ENCODE measurements around the gene ICE1.
"Not testable (repeated sequence)": the region's sequence is repeated elsewhere in the genome, so short reads cannot be mapped to it uniquely, and the experiment has no call there.

ICE1 gene

GRCh38 chr5:5421961-5422818 is at the start of gene ICE1:
TSS of gene ICE1 (plus strand) at chr5:5422677. CDS start at chr5:5422916, 239 bp downstream.
- peak; percentile 97 to 100 (median 98) for DNase-seq

GRCh38 chr5:5372930-5373329 is 49.5 kb upstream of the ICE1 start:
- DNase-seq, result no peak

GRCh38 chr5:5373351-5373989 is 49.0 kb upstream of the ICE1 start:
- DNase-seq, result no peak

- DNase-seq, result no peak
These were observed 48.3 kb upstream of the ICE1 start for GRCh38 chr5:5374009-5374715.

- no peak for DNase-seq
These were observed 44.7 kb upstream of the ICE1 start for GRCh38 chr5:5377780-5378179.

- DNase-seq, result no peak
These were observed 43.9 kb upstream of the ICE1 start for GRCh38 chr5:5378531-5378930.

GRCh38 chr5:5380298-5380697 is 42.2 kb upstream of the ICE1 start:
- DNase-seq, result no peak

GRCh38 chr5:5381310-5381913 is 41.1 kb upstream of the ICE1 start:
- no peak for DNase-seq

- no peak for DNase-seq
These were observed 39.0 kb upstream of the ICE1 start for GRCh38 chr5:5383461-5383860.

GRCh38 chr5:5384660-5385330 is 37.7 kb upstream of the ICE1 start:
- DNase-seq, result no peak

GRCh38 chr5:5385331-5385662 is 37.2 kb upstream of the ICE1 start:
- DNase-seq, result no peak

GRCh38 chr5:5386329-5386728 is 36.1 kb upstream of the ICE1 start:
- DNase-seq, result no peak

- no peak for DNase-seq
These were observed 35.3 kb upstream of the ICE1 start for GRCh38 chr5:5387192-5387591.

GRCh38 chr5:5387777-5388176 is 34.7 kb upstream of the ICE1 start:
- DNase-seq, result no peak

- not testable (repeated sequence) for DNase-seq
These were observed 32.2 kb upstream of the ICE1 start for GRCh38 chr5:5390121-5390869.

- not testable (repeated sequence) for DNase-seq
These were observed 30.0 kb upstream of the ICE1 start for GRCh38 chr5:5392504-5392903.

- peak; percentile 32 to 68 (median 57) for DNase-seq
These were observed 28.0 kb upstream of the ICE1 start for GRCh38 chr5:5394384-5394986.

GRCh38 chr5:5395093-5395492 is 27.4 kb upstream of the ICE1 start:
- not testable (repeated sequence) for DNase-seq

- DNase-seq, result no peak
These were observed 24.4 kb upstream of the ICE1 start for GRCh38 chr5:5398071-5398470.

GRCh38 chr5:5401095-5401494 is 21.4 kb upstream of the ICE1 start:
- DNase-seq, result no peak

- DNase-seq, result no peak
These were observed 18.7 kb upstream of the ICE1 start for GRCh38 chr5:5403741-5404140.

- no peak for DNase-seq
These were observed 18.1 kb upstream of the ICE1 start for GRCh38 chr5:5404381-5404780.
